ENCODE data around the gene SMTNL2.
"Not testable (repeated sequence)": the region's sequence is repeated elsewhere in the genome, so short reads cannot be mapped to it uniquely, and the experiment has no call there.

SMTNL2 gene

DNA sequence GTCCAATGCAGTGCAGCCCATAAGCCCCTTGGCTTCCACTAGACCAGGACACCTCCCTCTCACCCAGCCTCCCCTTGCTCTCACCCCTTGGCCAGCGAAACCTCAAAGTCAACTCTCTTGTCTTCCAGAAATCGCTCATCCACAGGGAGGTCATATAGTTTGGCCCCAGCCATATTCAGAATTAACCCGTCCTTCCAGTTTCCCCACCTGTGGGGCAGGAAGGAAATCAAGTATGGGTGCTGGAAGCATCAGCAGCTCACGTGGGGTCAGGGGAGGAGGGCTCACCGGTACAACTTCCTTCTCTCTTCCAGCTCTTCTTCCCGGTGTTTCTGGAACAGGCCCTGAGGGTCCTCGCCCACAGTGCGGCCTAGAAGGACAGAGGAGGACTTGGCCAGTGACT is 54.4 kb downstream of the SMTNL2 start:
- not testable (repeated sequence) for DNase-seq

DNA sequence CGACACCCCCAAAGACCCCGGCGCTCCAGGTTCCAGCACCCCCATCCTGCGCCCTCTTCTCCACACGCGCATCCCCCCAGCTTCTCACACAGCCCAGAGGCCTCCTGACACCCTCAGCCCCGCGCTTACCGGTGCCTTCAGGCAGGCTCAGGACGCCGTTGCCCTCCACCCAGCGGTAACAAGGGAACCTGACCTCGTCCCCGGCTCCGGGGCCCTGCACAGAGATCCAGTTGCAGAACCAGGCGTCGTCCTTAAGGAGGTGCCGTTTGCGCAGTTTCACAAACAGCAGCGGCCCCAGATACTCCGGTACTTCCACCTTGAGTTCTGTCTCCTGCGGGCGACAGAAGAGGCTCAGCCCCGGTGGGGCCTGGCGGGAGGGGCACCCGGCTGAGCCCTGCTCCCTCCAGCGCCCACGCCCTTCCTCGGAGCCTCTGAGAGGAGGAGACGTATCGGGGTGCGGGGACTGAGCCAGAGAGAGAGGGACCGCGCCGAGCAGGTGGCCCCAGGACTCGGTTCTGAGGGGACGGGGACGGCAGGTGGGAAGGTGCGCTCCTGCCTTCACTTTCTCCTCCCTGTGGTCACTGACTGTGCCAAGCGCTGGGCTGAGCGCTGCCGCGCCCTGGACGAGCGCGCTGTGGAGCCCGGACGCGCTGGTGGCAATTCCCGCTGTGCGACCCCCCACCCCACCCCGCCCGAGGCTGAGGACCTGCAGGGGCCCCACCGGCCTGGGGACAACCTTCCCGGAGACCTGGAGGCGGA is 55.2 kb downstream of the SMTNL2 start:
- DNase-seq = not testable (repeated sequence)

DNA sequence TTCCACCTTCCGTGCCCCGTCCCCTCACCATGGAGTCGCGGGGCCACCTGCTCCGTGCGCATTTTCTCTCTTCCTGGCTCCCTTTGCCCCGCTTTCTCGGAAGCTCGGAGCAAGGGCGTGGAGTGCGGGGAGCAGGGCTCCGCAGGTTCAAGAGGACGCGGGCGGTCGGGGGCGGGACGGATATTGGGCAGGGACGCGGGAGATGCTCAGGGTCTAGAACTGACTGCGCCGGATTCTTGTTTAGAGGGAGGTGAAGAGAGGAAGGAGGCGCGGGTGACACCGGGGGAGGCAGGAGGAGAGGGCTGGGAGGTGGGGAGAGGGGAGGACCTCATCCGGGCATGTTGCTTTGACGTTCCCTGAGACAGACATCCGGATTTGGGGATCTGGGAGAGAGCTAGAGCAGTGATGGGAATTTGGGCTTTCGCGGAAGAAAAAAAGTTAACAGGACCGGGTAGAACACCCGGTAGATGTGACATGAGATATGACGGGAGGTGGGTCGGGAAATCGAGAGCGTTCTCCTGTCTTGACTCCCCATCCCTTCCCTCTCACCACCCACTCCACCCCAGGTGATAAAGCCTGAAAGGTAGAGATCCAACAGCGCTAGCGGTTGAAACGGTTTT is 56.4 kb downstream of the SMTNL2 start:
- not testable (repeated sequence) for DNase-seq

DNA sequence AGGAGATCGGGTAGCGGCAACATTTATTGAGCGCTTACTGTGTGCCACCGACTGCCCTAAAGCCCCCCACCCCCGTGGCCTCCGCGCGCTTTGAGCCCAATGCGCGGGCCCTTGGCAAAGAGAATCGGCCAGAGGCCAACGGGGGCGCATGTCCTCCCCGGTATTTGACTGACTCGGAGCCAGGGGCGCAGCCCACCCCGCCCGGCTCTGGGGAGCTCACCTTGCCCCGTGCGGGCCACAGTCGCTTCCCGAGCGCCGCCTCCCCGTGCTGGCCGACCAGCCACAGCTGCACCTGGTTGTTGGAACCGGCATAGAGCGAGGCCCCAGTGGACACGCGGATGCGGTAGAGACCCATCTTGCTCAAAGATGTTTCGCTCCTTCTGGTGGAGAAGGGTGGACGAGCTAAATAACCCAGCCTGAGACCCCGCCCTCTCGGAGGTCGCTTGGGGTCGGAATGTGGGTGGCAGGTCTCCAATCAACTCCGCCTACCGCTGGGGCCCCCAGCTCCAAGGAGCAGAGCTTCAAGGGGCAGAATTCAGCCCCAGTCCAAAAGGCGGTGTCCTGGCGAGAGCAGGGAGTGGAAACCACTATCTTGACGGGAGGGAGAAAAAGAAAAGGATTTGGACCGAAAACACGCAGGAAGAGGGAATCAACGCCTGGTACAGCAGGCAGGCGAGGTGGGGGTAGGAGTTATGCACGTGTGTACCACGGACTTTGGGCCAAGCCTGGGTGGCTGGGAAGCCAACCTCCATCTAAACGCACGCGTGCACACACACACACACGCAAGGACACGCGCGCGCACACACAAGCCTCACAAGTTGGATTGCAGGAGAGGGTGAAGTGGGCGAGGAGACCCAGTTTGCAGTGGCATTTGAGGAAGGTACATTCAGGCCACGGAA is 57.2 kb downstream of the SMTNL2 start, which contains the start of gene ALOX15:
Gene ALOX15, minus strand, starts transcription at position 382 of the 899 bp plus-strand sequence. Its CDS starts 27 bp downstream, at position 355.
- no peak for DNase-seq

DNA sequence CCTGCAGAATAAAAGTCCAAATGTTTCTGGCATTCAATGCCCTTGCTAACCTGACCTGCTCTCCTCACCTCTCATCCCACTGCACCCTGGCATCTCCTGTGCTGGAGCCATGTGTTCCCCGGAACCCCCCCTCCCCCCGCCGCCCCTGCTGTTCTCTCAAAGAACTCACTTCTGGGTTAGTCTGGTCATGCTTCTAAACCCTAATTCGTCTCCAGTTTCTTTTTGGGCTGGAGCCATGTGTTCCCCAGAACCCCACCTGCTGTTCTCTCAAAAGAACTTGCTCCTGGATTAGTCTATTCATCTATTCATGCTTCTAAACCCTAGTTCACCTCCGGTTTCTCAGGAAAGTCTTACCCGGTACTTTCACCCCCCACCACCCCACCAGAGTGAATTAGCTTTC is 58.0 kb downstream of the SMTNL2 start:
- no peak for DNase-seq

DNA sequence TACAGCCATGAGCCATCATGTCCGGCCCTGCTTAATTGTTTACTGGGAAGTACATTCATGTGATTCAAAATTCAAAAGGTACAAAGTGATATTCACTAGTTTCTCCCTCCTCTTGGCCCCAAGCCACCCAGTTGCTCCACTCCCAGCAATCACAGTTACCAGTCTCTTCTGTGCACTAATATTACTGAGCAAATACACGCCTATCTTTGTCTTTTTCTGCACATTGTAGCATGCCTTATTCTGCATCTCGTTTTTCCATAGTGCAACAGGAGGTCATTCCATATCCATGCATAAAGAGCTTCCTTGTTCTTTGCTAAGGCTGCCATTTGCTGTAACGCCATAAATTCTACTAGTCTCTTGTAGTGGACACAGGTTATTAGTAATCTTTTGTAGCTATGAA is 59.3 kb downstream of the SMTNL2 start:
- no peak for DNase-seq

DNA sequence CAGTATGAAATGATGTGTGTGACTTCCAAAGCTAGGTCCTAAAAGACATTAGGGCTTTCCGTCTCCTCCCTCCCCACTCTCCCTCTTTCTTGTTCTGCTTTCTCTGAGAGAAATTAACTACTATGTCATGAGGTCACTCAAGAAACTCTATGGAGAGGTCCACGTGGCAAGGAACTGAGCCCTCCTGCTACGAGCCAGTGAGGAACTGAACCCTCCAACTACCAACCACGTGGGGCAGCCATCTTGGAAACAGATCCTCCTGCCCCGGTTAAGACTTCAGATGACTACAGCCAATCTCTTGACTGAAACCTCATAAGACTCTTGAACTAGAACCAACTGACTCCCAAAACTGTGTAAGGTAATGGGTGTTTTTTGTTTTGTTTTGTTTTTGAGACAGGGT is 61.3 kb downstream of the SMTNL2 start:
- no peak for DNase-seq

DNA sequence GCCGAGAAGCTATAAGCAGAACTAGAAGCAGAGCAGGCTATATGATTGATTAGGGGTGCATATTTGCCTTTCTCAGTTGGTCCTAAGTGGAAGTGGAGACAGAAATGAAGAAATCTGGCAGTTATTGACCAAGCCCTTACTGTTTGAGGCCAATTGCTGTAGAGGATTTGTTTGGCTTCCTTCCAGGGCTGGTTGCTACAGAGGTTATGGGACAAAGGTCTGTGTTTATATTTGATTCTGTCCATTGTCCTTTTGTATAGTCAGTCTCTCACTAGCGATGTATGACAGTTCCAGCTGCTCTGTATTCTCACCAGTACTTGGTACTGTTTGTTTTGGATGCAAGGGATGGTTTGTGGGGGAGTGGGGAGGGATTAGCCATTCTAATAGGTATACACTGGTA is 64.4 kb downstream of the SMTNL2 start:
- DNase-seq = no peak

DNA sequence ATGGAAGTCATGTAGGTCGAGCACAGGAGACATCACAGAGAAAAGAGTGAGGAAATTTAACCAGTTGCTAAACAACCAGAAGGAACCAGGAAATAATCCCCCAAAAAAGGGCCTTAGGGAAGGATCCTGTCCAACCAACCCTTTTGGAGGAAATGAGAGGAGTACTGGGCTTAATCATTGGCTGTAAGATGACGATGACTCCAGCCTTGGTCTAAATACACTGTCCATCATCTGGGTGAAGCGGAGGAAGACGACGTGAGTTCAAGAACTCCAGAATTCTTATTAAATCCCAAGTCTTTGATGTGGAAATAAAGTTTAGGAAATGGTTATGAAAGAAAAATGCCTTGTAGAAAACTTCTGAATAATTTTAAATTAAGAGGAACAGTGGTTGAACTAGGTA is 68.7 kb downstream of the SMTNL2 start:
- no peak for DNase-seq

DNA sequence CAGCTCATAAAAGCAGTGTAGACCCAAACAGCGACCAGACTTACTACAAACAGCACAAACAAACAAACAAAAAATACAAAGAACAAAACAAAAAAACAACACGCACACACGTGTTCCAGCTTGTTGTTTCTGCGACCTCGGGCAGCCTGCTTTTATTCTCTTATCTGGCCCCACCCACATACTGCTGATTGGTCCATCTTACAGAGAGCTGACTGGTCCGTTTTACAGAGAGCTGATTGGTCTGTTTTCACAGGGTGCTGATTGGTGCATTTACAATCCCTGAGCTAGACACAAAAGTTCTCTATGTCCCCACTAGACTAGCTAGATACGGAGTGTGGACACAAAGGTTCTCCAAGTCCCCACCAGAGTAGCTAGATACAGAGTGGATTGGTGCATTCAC is 71.6 kb downstream of the SMTNL2 start:
- not testable (repeated sequence) for DNase-seq

DNA sequence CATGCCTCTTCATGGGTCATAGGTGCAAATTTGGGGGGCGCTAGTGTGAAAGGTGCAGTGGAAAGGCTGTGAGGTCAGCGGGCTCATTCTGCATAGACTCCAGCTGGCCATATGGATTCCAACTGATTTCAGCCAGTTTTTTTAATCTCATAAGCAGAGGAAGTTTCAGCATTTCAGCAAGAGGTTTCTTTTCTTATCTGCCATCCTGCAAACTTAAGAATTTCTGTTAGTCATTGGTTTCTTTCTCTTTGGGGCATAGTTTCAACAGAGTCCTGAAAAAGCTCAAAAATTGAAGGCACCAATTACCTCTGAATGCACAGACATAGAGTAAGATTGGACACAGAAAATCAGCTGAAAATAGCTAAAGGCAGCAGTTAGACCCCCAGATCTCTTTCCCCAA is 73.3 kb downstream of the SMTNL2 start:
- DNase-seq = no peak

Measured in right hindlimb (tissue), 1 donor.